Epithelial cell of proximal tubule (primary cell): ENCODE measurements around the gene TRAF3IP1. TPM values are rescaled to one million over a fixed set of nuclear protein-coding genes. Genes with fewer than 3 reads are reported as not detected.
"Not testable (repeated sequence)": the region's sequence is repeated elsewhere in the genome, so short reads cannot be mapped to it uniquely, and the experiment has no call there.

ENCODE experiments used
- DNase-seq: peaks from one replicate; pipeline ENCODE4 v3.0.0-alpha.2; 2011; ENCODE audit warnings: low read depth
- H3K4me3 ChIP-seq: 2 replicates; pipeline ENCODE4 v1.5.1; 2011; ENCODE audit warnings: low read depth, mild to moderate bottlenecking, low read length
- CTCF ChIP-seq: conservative IDR thresholded peaks from 2 replicates; pipeline ENCODE4 v1.5.1; 2012; ENCODE audit warnings: low read depth, mild to moderate bottlenecking, low read length
- total RNA-seq: library from RNA; depleted of rRNA; stranded (reverse); fragments of >200 nt; gene quantifications from 2 replicates; pipeline ENCODE4 v1.2.3, GENCODE V29; 2015

Gene TRAF3IP1
- total RNA-seq, 1 donor from 2014 or later, result 8.5 TPM

- H3K4me3 ChIP-seq, result no peak overlapping the region
- no peak for DNase-seq
- TF ChIP-seq CTCF, result no peak
Observed at GRCh38 chr2:238313991-238314350, 6.3 kb upstream of the TRAF3IP1 start.

DNA sequence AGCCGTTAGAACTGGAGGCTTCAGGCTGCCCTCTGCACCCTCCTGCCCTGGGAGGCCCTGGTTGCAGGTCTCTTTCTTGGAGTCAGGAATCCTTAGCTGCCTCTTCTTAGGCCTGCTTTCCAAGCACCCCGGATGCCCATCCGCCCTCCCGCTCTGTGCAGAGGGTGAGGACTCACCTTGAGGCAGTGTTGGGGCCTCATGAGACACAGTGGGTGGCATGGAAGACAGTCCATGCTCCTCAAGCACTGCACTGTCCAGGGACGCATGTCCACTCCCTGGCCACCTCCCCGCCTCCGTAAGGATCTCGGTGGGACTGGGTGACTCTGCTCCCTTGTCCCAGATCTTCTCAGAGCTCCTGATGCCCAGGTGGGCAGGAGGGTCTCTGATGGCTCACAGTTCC lies 5.7 kb upstream of the TRAF3IP1 start:
- no peak for TF ChIP-seq CTCF
- no peak overlapping the region for H3K4me3 ChIP-seq
- DNase-seq, result no peak

- DNase-seq, result no peak
- no peak overlapping the region for H3K4me3 ChIP-seq
- no peak for TF ChIP-seq CTCF
Observed at GRCh38 chr2:238315031-238315595, 5.2 kb upstream of the TRAF3IP1 start.

- TF ChIP-seq CTCF, result no peak
- DNase-seq, result no peak
- H3K4me3 ChIP-seq, result peak overlapping the region; percentile 66
Observed at GRCh38 chr2:238320648-238321281, 447 bp downstream of the TRAF3IP1 start.

GRCh38 chr2:238321467-238321866 lies 1.1 kb downstream of the TRAF3IP1 start:
- no peak for TF ChIP-seq CTCF
- H3K4me3 ChIP-seq, result peak overlapping the region; percentile 66
- DNase-seq, result no peak

DNA sequence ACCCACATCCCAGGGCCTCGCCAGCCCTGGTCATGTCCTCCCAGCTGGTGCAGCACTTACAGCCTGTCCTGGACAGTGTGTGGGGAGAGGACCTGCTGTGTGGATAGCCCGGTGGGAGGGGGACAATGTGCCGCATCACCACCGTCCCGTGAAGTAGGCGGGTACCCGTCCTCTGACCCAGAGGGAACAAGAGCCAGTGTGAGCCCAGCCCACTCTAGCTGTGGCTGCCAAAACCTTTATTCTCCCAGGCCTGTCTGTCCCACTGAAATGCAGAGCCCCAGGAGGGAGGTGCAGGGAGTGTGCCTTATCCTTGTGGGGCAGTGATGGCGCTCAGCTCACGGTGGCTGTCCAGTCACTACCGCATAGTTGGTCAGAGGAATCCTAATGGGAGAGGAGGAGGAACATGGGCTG lies 1.7 kb downstream of the TRAF3IP1 start:
- no peak for TF ChIP-seq CTCF
- H3K4me3 ChIP-seq, result no peak overlapping the region
- no peak for DNase-seq

DNA sequence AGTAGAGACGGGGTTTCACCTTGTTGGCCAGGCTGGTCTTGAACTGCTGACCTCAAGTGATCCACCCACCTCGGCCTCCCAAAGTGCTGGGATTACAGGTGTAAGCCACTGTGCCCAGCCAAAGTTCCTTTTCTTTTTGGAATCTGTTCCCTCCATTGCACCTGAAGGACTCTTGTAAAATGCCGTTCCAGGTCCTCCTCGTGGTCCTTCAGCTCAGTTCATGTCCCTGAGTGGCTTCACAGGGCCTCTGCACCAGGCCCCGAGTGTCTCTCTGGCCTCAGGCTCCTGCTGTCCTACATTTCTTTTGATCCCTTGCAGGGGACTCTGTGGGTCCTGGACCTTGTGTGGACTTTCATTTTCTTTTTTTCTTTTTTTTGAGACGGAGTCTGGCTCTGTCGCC lies 3.9 kb downstream of the TRAF3IP1 start:
- H3K4me3 ChIP-seq, DNase-seq: not testable (repeated sequence)

- DNase-seq, result no peak
- TF ChIP-seq CTCF, result no peak
- H3K4me3 ChIP-seq, result no peak overlapping the region
Observed at GRCh38 chr2:238325694-238326093, 5.4 kb downstream of the TRAF3IP1 start.
